GM12865 (cell line): Measurements from ENCODE around the gene RAB35.

Source experiments
- DNase-seq: peaks from one replicate; pipeline ENCODE4 v3.0.0; 2010; ENCODE audit warnings: low read depth
- H3K4me3 ChIP-seq: 2 replicates; pipeline ENCODE4 v1.5.1; 2011; ENCODE audit warnings: mild to moderate bottlenecking, low read depth, low read length, control low read depth
- CTCF ChIP-seq: IDR thresholded peaks from 2 replicates; pipeline ENCODE4 v1.5.1; 2011; ENCODE audit warnings: low read length, control low read depth, low read depth, inconsistent platforms; ENCODE audit not compliant: insufficient read depth; ENCODE audit errors: missing control alignments

The RAB35 gene

DNA sequence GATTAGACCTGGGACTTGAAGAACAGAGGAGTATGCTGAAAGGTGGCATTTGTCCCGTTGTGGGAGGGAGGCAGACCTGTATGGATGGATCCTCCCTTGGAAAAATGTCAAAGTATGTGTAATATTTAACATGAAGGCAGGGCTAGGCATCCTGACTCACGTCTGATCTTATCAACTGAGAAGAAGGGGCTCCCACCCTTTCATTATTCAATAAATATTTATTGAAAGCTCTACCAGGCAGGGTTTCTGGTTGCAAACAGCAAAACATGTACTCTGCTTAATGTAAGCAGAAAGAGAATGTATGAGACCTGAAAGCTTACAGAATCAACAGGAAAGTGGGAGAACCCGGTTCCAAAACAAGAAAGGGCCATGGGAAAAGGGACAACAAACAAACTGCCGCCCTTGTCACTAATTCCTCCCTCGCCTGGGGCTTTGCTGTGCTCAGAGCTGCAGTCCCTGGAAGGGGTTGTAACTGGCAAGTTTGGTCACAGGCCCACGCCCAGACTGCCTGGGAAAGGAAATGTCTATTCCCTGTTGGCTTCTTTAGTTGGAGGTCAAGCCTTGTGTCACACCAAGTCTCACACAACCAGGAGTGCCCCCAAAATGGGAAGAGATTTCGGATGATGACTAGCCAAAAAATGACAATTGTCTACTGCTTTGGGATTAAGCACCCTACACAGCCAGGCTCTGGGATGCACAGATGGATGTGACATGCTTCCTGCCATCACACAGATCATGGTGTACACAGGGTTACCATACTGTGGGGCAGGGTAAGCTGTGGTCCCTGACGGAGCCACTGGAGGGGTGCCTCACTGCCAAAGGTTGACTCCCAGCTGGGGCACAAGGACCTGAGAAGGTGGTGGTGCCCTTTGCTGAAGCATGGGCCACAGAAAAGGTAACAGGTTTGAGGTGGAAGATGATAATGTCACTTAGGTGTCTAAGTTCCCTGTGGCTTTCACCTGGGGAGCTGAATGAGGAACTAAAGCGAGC is 36.8 kb downstream of the RAB35 start:
- DNase-seq, result no peak
- no peak for TF ChIP-seq CTCF
- H3K4me3 ChIP-seq, result no peak overlapping the region

GRCh38 chr12:120078868-120079267 is 37.7 kb downstream of the RAB35 start:
- DNase-seq, result no peak
- TF ChIP-seq CTCF, result no peak
- H3K4me3 ChIP-seq, result no peak overlapping the region

DNA sequence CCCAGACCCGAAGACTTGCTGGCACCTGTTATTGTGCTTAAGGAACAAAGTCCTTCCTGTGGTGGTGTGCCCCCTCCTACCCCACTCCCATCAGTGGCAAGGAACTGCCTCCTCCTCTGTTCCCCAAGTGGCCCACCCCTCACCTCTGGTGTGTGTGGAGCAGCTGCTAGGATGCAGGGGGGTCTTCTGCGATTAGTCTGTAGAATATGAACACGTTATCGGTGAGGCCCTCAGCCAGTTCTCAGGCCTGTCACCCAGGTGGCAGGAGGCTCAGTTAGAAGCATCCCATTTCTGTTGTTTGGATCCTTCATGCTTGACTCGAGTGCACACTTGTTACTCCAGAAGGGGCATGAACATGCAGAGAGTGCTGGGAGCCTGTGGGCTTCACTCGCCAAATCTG is 39.3 kb downstream of the RAB35 start:
- no peak for DNase-seq
- no peak overlapping the region for H3K4me3 ChIP-seq
- TF ChIP-seq CTCF, result no peak

DNA sequence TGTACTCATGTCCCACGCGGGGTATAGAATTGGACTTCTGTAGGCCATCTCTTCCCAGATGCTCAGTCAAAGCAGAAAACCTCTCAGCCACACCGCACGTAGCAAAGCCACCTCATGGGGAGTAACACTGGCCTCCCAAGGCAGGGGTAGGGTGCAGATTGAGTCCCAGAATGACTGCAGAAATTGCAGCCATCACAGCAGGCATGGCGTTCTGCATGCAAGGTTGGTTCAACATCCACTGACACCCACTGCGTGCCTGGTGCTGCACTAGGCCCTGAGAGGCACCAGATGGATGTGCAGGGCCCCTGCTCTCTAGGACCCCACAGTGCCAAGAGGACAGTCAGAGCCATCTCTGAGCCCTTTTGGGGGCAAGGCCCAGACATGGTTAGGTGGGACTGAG is 39.9 kb downstream of the RAB35 start:
- no peak for TF ChIP-seq CTCF
- H3K4me3 ChIP-seq, result no peak overlapping the region
- DNase-seq, result no peak

DNA sequence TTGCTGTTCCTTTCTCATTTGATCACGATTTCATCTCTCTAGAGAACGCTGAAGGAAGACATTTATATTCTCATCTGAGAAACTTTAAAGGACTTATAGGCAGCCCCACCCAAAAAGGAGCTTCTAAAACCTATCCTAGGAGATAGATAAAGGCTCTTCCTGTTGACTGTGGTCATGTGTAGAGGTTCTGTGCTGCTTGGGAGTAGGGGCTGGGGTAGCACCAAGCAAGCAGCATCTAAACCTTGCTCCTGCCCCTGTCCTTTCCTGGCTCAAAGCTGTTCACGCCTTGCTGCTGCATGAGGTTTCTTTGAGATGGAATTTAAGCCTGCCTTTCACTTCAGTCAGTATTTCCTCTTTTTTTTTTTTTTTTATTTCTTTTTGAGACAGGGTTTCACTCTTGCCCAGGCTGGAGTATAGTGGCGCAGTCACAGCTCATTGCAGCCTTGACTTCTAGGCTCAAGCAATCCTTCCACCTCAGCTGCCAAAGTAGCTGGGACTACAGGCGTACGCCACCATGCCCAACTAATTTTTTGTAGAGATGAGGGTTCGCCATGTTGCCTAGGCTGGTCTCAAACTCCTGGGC is 41.4 kb downstream of the RAB35 start:
- no peak for TF ChIP-seq CTCF
- DNase-seq, result no peak
- no peak overlapping the region for H3K4me3 ChIP-seq

- no peak for DNase-seq
- TF ChIP-seq CTCF, result no peak
- H3K4me3 ChIP-seq, result no peak overlapping the region
Observed at GRCh38 chr12:120072472-120073249, 43.9 kb downstream of the RAB35 start.
